ENCODE data around the gene NAV3.

The NAV3 gene

GRCh38 chr12:78120866-78121560 lies 290.3 kb downstream of the NAV3 start:
- peak; percentile 29 for DNase-seq (ENCODE audit: low spot score)

DNA sequence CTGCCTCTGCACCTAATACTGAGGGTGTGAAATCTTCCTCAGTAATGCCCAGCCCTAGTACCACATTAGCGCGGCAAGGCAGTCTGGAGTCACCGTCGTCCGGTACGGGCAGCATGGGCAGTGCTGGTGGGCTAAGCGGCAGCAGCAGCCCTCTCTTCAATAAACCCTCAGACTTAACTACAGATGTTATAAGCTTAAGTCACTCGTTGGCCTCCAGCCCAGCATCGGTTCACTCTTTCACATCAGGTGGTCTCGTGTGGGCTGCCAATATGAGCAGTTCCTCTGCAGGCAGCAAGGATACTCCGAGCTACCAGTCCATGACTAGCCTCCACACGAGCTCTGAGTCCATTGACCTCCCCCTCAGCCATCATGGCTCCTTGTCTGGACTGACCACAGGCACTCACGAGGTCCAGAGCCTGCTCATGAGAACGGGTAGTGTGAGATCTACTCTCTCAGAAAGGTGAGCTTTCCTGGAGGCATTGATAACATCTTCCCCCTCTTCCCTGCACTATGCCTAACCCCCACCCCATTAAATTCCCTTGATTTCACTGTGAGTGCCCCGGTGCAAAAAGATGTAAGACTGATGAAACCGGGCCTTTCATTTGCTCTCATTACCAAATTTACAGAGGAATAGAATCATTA lies 291.4 kb downstream of the NAV3 start:
- DNase-seq (ENCODE audit: low spot score) = no peak

- DNase-seq (ENCODE audit: low spot score) = no peak
Observed at GRCh38 chr12:78128211-78128610, 297.5 kb downstream of the NAV3 start.

GRCh38 chr12:78143717-78144116 lies 313.0 kb downstream of the NAV3 start:
- no peak for DNase-seq (ENCODE audit: low spot score)

DNA sequence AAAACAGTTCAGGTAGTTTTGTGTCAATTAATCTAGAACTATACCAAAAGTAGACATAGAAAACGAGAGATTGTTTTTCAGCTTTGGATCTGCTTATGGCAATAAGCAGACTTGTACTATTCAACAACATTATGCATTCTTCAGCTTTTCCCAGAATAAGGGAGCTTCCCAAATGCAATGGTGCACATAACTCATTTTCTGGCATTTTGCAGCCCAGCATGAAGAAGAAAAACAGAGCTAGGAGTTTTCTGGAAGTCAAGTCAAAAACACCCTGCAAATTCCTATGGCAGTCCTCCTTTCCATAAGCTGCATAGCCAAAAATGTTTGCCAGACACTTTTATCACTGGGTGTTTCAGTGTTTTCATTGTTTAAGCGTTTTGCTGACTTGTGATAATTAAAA lies 314.7 kb downstream of the NAV3 start:
- no peak for DNase-seq (ENCODE audit: low spot score)

GRCh38 chr12:78146365-78146772 lies 315.7 kb downstream of the NAV3 start:
- DNase-seq (ENCODE audit: low spot score) = peak; percentile 68

- no peak for DNase-seq (ENCODE audit: low spot score)
Observed at GRCh38 chr12:78149459-78149858, 318.8 kb downstream of the NAV3 start.

GRCh38 chr12:78155546-78155945 lies 324.9 kb downstream of the NAV3 start:
- DNase-seq (ENCODE audit: low spot score) = no peak

DNA sequence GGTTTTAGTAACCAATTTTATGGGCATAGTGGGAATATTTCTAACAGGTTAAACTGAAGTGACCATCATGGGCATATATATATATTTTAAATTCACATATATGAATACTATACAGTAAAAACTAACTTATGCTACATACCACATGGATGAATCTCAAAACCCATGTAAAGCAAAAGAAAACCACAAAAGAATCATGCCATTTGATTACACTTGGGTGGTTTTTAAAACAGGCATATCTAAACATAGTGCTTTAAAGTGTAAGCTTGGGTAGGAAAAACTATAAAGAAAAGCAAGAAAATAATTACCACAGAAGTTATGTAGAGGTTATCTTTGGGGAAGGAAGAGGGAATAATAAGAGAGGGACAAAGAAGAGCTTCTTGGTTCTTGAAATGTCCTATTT lies 326.1 kb downstream of the NAV3 start:
- DNase-seq (ENCODE audit: low spot score) = no peak

- DNase-seq (ENCODE audit: low spot score) = no peak
Observed at GRCh38 chr12:78157199-78157598, 326.5 kb downstream of the NAV3 start.

DNA sequence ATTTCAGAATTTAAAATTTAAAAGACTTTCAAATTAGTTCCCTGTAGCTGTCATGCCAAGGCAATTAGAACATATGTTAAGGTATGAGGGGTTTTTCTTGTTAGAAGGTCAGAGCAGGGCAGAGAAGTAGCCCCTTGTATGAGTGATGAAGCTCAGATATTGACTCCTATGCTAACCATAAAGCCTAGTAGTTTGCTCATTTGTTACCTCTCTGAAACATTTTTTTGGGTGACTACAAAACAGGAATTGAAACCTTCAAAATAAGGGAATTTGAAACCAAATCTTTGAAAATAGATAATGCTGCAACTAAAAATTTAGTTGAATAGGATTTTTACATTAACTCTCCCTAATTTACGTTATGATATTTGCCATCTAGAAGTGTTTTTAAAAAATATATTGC lies 333.5 kb downstream of the NAV3 start:
- no peak for DNase-seq (ENCODE audit: low spot score)

DNA sequence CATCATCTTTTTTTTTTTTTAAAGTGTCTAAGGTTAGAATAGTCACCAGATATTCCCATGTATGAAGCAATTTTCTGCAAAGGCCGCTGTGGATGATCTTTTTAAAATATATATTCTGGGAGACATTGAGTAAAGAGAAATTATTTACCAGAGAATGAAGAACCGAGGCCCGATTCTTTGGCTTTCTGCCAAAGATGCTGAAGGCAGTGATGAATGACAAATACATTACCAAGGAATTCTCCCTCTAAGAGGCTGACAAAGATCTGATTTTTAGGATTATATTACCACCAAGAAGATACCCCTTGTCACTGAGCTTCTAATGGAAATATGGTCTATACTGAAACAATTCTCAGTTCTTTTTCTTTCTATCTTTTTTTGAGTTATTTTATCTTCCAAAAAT lies 336.8 kb downstream of the NAV3 start:
- DNase-seq (ENCODE audit: low spot score) = no peak

DNA sequence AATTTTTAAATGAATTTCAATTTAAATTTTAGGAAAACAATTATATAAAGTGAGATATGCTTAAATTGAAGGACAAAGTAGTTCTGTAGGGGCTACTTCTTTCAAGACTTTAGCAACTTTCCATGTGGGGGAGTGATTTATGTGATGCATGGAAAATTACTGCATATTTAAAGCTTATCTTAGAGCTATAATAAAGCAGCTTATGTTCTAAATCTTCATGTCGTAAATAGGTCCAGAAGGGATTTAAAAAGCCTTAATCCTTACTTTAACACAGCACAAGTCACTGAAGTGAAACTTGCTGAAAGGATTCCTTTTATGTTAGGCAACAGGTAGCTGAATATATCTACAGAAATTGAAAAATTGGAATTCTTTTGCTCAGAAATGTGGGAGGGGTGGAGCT lies 340.4 kb downstream of the NAV3 start:
- DNase-seq (ENCODE audit: low spot score) = no peak

- DNase-seq (ENCODE audit: low spot score) = no peak
Observed at GRCh38 chr12:78176643-78177042, 345.9 kb downstream of the NAV3 start.

- DNase-seq (ENCODE audit: low spot score) = no peak
Observed at GRCh38 chr12:78177298-78177697, 346.6 kb downstream of the NAV3 start.

DNA sequence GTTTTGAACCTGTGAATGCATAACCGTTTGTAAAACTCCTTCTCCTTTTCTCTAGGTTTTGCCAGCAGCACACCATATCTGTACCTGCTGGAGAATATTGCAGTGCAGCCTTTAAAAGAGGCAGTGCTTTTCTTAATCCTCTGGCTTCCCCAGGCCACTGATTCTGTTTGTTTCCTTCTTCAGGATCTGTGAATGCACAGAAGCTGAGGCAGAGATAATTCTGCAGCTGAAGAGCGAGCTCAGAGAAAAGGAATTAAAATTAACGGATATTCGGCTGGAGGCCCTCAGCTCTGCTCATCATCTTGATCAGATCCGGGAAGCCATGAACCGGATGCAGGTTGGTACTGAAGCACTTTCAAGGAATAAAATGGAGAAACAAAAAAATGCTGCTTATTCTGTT lies 348.7 kb downstream of the NAV3 start:
- DNase-seq (ENCODE audit: low spot score) = no peak

- no peak for DNase-seq (ENCODE audit: low spot score)
Observed at GRCh38 chr12:78181544-78182162, 351.0 kb downstream of the NAV3 start.

GRCh38 chr12:78183824-78184223 lies 353.1 kb downstream of the NAV3 start:
- no peak for DNase-seq (ENCODE audit: low spot score)

GRCh38 chr12:78185109-78185508 lies 354.4 kb downstream of the NAV3 start:
- DNase-seq (ENCODE audit: low spot score) = peak; percentile 88

DNA sequence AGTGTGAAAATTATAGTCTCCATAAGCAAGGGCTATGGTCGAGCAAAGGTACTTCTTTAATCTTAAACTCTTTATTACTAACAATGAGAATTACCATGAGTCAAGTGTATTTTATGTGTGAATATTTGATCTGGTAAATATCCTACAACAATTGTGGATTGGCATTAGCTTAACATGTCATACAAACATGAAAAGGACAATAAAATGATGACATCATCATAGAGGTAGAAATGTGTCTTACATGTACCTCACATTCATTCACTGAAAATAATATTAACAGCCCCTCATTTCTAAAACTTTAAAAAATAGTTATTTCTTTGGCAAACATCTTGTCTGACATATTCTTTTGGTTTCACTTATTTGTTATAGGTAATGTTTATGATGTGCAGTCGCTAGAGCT lies 355.0 kb downstream of the NAV3 start:
- no peak for DNase-seq (ENCODE audit: low spot score)

DNA sequence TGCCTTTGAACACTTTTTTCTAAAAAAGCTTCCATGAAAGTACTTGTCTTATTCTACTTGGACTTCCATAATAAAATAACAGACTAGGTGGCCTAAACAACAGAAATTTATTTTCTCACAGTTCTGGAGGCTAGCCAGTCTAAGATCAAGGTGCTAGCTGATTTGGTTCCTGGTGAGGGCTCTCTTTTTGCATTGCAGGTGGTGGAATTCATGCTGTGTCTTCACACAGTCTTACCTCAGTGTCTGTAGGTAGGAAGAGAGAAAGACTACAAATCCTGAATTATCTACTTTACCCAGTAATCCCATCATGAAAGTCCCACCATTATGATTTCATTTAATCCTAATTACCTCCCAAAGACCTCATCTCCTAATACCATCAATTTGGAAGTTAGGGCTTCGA lies 356.0 kb downstream of the NAV3 start:
- DNase-seq (ENCODE audit: low spot score) = no peak

DNA sequence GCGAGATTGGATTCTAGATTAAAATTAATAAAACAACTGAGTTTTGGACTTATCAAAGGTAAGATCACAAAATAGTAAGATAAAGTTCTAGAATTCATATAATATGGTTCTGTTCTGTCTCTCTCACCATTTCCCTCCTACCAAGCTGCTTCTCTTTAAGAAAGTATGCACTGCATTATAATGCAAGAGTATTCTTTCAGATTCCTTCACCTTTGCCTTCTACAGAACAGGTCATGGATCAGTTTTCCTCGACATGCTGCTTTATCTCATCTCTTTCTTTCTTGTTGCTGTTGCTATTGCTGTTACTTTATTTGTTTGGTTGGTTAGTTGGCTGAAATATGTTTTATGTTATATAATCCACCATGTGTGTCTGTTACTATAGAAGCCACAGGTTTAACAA lies 357.0 kb downstream of the NAV3 start:
- DNase-seq (ENCODE audit: low spot score) = no peak

DNA sequence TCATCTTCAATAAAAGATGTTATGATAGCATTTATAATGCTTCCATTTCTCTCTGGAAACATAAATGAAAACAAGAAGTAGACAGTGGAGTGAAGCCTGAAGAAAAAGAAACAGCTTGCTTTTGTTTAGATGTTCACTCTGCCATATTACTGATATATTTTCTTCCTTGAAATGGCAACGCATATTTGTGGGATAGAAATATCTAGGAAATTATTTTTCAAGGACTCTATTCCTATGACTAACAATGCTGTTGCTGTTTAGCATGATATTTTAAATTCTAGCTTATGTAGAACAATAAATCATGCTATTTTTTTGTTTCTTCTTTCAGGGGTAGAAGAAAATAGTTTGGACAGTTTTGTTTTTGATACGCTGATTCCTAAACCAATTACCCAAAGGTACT lies 359.0 kb downstream of the NAV3 start:
- DNase-seq (ENCODE audit: low spot score) = no peak

- no peak for DNase-seq (ENCODE audit: low spot score)
Observed at GRCh38 chr12:78191611-78192010, 360.9 kb downstream of the NAV3 start.

Data from RKO (cell line).